GM19438 (cell line): ENCODE results near the gene SOX30.

Source experiments
- ATAC-seq: cut with Tn5 transposase; IDR thresholded peaks from one replicate; pipeline ENCODE4 v1.9.1; 2021; ENCODE audit warnings: low read depth; ENCODE audit not compliant: unreplicated experiment

Gene SOX30

DNA sequence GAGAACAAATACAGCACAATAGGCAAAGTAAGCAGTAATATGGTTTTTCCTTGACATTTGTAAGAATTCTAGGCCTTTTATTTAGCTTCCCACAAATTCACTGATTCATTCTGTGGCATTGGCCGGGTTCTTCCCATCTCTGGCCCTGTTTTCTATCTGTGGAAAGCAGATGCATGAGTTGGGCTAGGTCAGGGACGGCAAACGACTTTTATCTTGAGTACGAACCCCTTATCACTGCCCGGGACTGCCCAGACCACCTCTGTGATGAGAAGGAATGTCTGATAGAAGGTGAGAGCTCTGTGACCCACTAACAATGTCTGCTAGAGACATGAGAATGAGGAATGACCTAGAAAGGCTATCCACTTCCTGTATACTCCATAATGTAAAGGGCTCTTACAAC, 41.2 kb downstream of the SOX30 start:
- ATAC-seq, result peak; percentile 9

DNA sequence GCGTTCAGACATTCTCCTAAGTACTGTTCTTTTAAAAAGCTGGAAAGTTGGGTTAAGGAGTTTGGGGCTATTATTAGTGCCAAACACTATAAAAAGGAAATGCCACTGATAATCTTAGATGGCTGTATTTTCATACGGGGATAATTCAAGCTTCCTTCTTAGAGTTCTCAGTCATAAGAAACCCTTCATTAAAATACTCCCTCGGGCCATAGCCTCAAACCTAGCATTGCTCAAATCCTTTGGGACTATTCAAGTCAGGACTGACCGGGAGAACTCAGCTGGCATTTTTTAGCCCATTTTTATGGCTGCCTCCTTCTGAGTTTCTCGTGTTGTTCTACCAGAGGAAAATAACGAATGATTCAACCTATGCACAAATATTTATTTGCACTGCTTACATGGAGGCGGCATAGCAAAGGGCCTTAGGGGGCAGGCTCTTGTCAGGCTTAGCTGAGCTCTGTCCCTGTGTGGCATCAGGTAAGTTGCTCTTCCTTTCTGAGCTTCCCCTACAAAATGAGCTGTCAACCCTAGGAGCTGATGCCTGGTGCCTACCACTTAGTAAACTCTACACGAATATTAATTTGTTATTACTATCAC, 43.2 kb downstream of the SOX30 start:
- ATAC-seq, result no peak

DNA sequence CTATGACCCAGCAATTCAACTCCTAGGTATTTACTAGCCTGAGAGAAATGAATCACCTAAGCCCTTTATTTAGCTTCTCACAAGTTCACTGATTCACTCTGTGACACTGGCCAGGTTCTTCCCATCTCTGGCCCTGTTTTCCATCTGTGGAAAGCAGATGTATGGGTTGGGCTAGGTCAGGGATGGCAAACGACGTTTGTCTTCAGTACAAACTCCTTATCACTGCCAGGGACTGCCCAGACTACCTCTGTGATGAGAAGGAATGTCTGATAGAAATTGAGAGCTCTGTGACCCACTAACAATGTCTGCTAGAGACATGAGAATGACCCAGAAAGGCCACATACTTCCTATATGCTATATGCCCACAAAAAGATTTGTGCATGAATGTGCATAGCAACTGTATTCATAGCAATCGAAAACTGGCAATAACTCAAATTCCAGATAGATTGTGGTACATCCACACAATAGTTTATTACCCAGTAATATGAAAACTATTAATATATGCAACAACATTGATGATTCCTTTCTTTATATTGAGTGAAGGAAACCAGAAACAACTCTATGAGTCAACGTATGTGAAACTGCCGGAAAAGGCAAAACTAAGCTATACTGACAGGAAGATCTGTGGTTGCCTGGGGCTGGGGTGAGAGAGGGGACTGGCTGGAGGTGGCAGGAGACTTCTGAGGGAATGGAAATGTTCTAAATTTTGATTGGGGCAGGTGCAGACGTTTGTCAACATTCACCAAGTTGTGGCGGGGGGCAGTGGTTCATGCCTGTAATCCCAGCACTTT, 44.7 kb downstream of the SOX30 start:
- peak; percentile 52 for ATAC-seq

DNA sequence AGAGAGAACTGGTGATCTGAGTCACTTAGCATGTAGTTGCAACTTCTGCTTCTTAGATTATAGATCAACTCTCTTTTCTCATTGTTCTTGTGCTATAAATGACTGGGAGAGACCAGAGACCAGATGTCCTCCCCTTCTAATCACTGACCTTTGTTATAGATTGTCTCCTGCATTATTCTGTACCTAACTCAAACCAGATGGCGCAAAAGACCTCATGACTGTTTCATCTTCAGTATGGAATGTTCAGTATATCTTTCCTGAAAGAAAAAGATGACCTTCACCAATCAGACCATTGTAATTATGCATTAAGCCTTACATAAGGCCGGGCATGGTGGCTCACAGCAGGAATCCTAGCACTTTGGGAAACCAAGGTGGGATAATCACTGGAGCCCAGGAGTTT, 46.2 kb downstream of the SOX30 start:
- no peak for ATAC-seq

DNA sequence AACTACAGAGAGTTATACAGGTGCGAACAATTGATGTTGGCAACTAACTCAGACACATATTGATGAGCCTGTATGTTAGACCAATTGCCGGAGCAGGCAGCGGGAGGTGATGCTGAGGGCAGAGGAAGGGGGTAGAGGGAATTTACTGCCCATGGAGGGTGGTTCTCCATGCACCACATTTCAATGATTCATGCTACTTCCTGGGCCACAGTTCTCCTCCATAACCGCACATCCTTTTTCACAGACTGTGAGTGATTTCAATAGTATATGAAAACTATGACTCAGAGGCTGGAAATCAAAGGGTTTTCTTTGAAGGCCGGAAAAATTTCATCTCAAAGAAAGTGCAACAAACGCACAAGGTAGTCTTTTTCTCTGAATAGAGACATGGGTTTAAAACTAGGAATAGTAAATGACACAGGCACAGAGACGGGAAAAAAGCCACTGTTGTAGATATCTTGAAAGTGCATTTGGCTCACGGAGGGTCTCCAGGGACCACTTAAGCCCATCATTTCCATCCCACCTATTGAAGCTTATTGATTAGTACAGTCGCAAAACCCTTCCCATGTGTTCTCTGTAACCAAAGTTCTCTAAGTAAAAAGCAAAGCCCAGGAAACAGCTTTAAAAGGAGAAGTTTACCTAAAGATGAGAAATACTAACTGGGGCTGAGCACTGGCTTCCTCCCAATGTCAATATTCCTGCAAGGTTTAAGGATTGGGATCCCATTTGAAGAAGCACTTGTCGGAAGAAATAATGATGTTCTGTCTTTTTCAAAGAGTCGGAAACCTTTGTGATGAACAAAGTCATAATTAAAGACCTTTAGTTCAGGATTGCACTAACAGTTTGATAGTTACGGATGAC, 48.7 kb downstream of the SOX30 start:
- ATAC-seq, result no peak

DNA sequence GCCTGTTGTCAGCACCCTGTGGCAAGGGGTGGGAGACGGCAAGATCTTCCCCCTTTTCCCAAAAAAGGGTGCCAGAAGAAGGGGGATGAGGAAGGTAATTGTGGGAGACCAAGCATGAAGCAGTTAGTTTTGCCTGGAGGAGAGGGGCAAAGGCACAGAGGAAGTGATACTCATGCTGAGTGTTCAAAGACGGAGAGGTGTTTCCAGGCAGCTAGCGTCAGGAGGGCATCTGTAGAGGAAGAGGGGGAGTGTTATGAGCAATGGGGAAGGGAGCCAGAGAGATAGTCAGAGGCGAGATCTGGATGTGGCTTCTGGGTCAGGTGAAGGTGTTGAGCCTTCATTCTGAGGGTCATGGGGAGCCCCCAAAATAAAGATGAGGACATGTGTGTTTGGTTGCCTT, 49.7 kb downstream of the SOX30 start:
- peak; percentile 56 for ATAC-seq

DNA sequence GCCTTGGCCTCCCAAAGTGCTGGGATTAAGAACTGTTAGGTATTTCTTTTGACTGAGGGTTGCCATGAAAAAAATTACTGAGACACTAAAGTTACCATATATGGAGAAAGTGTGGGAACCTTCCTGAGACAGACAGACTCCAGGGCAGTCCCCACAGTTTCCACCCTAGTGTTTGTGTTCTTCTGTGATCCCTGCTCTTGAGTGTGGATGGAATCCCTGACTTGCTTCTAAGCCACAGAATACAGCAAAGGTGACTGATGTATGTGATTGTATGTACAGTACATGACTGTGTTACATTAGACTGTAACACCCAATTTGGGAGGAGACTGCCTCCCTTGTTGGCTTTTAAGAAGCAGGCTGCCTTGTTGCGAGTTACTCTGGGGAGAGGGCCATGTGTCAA, 52.0 kb downstream of the SOX30 start:
- ATAC-seq, result no peak

DNA sequence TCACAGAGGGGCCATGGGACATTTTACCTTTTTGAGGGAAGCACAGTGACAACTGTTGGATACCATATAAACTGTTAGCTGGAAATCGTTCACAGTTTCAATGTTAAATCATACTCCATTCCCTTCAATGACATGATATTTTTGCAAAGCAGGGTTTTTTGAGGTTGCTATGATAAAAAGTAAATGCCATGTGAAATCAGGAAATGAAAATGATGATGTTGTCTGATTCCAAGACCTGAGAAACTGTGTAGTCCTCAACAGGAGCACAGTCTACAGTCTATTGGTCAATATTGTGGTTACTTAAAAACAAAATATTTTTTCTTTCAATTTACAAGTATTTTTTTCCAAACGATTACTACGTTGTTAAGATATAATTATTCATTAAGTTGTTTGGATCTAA, 52.7 kb downstream of the SOX30 start:
- ATAC-seq, result no peak

DNA sequence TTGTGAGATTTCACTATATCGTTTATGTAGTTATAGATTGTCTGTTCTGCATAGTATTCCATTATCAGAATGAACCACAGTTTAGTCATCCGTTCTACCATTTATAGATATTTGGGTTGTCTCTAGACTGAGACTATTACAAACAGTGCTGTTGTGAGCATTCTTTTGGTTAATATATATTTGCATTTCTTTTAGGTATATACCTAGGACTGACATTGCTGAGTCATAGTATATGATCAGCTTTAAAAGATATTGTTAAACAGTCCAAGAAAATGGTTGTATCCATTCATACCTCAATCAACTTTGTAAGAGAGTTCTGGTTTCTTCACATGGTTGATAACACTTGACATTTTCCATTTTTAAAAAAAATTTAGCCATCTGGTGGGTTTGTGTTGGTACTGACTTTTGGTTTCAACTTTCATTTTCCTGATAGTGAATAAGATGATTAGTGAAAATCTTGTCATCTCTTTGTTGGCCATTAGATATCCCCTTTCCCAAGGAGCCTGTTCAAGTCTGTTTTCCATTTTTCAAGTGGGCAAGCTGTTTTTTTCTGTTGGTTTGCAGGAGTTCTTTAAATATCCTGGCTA, 53.8 kb downstream of the SOX30 start:
- ATAC-seq, result no peak

DNA sequence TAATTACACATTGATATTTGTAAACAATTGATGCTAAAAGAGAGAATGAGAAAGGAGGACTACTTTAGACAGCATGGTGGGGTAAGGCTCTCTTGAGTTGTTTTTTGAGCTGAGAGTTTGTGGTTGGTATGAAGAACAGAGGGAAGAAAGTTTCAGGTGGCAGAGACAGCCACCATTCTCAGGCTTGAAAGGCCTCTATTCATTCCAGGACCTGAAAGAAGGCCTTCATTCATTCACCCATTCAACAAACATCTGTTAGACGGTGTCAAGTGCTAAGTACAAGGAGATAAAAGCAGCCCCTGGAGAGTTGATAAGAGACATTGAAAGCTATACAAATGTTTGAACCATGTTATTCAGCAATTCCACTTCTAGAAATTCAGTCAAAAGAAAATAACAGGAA, 55.0 kb downstream of the SOX30 start:
- ATAC-seq, result no peak

DNA sequence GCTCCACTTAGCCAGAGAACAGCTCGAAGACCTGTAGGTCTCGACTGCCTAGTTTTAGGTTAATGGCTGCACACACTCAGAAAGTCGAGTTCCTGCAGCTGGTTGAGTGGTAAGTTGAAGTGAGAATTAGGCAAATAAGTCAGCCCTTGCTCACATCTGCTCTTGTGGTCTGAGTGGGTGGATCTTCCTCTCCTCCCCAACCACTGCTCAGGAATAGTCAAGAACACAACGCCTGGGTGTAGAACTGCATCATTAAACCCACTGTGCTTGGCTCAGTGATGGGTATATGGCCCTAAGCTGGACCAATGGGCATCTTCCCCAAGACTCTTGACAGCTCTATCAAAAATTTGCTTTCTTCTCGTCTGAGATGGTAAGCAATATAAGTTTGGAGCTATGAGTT, 55.8 kb downstream of the SOX30 start:
- peak; percentile 72 for ATAC-seq

DNA sequence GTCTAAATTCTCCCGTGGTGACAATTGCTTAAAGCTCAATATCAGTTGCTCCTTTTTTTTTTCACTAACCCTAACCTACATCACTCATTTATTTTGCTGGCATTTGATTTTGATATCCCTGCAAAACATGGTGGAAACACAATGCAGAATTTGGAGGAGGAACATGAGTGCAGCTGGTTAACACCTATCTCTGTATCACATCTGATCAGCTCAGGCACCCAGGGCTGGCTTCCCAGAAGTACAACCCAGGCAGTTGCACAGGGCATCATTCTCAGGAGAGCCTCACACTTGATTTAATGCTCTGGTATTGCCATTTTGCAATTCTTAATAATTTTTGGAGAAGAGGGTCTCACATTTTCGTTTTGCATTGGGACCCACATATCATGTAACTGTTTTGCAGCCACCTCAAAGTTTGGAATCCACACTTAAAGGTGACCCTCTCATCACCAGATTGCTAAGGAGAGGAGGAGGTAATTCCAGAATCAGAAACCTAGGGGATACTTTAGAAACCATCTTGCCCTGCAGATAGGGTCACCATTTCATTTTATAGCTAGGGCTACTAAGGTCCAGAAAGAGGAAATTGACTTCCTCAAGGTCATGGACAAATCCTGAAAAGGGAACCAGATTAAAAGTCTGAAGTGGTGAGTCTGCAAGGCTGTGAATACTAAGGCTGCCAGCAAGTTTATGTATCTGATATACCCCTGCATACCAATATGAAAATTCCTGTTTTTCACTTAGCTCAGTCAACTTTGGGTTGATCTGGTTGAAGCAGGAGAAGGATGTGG, 57.4 kb downstream of the SOX30 start:
- no peak for ATAC-seq

DNA sequence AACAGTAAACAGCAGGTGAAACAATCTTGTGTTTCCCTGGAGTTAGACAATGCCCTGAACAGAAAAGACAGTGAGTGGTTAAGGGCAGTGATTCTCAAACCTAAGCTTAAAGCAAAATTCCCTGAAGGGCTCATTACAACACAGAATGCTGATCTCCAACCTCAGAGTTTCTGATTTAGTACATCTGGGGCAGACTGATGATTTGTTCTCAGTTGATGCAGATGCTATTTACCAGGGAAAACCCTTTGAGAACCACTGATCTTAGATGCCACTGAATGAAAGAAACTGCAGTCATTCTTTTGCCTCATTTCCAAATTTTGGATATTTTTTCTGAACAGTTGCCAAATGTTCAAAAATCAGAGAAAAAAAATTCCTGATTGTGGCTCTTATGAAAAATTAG, 58.0 kb downstream of the SOX30 start:
- no peak for ATAC-seq

DNA sequence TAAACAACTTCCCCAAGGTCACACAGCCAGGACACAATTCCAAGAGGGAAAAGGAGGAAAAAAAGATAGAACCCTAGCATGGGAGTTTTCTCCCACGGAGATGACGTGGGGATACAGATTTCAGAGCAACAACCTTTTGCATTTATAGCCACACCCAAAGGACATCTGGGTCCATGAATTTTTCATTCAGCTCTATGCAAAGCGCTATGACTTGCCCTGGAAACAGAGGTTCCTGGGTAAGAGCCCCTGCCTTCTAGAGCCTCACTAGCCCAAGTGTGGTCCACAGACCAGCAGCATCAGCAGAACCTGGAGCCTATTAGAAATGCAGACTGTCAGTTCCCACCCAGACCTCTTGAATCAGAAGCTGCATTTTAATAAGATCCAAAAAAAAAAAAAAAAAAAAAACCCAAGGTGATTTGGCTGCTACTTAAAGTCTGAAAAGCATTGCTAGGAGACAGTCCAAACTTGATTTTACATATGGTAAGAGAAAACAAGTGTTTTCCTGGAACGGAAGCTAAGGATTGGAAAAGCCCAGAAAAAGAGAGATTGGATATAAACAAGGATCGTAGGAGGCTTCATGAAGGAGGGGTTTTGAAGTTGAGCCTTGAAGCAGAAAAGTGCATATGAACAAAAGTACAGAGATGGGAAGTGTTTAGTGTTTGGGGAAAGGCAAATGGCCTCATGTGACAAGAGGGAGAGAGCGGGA, 59.0 kb downstream of the SOX30 start:
- ATAC-seq, result no peak

DNA sequence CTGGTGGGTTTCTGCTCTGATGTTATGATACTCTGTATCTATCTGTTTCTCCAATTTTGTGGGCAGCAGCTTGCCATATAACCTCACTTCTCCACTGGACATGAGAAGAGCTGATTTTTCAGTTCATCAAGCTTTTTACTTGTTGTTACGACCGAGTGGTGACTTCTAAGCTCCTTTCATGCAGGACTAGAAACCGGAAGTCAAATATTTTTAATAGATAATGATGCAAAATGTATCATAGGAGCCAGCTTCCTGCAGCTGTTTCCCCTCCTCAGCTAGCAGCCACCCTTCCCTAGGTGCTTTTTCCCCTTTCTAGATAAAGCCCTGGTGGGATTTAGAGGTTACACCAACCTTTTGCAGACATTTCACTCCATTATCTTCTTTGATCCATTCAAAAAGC, 59.6 kb downstream of the SOX30 start:
- no peak for ATAC-seq

DNA sequence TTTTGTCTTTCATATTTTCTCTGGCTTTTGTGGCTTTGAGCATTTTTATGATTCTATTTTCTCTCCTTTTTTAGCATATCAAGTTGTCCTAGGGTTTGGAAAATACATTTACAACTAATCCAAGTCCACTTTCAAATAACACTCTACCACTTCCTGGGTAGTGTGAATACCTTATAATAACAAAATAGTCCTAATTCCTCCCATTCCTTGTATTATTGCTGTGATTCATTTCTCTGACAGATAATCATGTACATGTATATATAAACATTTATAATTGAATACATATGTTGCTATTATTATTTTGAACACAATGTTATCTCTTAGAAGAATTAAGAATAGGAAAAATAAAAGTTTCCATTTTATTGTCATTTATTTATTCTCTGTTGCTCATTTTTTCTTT, 61.8 kb downstream of the SOX30 start:
- no peak for ATAC-seq

DNA sequence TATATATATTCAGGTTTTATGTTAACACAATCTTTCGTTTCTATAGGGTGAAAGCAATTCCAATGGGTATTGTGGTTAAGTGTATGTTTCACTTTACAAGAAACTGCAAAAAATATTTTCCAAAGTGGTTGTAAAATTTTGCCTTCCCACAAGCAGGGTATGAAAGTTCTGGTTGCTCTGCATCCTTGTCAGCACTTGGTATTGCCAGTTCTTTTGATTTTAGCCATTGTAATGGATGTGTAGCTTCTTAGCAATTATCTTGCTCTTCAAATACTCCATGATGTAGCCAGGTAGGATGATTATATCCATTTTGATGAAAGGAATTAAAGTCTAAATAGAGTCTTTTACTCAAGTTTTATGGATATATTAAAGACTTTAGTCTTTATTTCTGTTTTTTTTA, 67.6 kb downstream of the SOX30 start:
- no peak for ATAC-seq

DNA sequence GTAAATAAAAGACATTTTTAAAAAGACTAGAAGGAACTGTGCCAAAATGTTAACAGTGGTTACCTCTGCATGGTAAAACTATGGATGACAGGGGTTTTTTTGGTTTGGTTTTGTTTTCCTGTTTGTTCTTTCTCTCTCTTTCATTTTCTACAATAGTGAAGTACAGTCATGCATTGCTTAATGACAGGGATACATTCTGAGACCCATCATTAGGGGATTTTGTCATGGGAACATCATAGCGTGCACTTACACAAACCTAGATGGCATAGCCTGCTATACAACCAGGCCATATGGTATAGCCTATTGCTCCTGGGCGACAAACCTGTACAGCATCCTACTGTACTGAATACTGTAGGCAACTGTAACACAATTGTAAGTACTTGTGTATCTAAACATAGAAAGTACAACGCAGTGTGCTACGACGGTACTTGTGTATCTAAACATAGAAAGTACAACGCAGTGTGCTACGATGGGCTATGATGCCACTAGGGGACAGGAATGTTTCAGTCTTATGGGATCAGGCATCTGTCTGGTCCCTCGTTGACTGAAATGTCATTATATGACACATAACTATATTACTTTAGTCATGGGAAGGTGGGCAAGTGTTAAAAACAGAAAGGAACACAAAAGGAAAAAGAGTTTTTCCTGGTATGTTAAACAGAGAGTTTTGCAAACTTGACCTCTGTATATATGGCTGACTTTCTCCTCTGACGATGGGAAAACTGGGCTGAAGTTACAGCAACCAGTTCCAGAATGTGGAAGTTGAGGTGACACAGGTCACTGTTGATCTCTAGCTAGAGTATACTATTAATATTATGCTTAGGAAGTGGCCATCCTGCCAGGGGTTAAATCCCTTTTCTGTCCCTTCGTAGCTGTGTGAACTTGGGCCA, 69.3 kb downstream of the SOX30 start:
- ATAC-seq, result peak; percentile 54

DNA sequence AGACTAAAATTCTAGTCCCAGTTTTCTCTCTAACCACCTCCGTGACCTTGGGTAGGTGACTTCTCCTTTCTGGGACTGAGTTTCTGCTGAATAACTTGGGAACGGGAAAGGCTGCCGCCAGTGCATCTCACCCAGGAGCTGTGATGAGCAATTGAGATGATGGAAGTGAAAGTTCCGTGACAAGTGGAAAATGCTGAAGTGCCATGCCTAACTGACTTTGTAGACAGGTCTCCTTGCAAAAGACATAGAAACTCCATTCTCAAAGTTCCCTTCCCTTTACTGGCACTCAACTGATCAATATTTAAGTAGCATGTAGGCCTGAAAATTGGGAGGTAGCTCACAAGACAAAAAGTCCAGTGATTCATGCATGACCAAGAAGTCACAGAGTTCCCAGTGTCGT, 70.3 kb downstream of the SOX30 start:
- ATAC-seq, result no peak
